K562 (cell line): ENCODE results near the gene TMEM203. TPM values are rescaled to one million over a fixed set of nuclear protein-coding genes. Genes with fewer than 3 reads are reported as not detected.

Experiments
- ARID1B ChIP-seq: fragments of 450-650 bp; IDR thresholded peaks from 2 replicates; pipeline ENCODE4 v1.6.1; 2016; ENCODE audit warnings: antibody characterized with exemption, mild to moderate bottlenecking, inconsistent platforms
- BCOR ChIP-seq: fragments of 450-650 bp; IDR thresholded peaks from 2 replicates; pipeline ENCODE4 v1.6.1; 2016
- CBX8 ChIP-seq: fragments of 200-600 bp; sonication (generic); IDR thresholded peaks from 2 replicates; pipeline ENCODE4 v1.6.1; 2012; ENCODE audit warnings: borderline replicate concordance, mixed run types, low read depth, mild to moderate bottlenecking, moderate library complexity, mixed read lengths, low read length, control low read depth, inconsistent platforms; ENCODE audit not compliant: poor library complexity, severe bottlenecking; ENCODE audit errors: extremely low read depth
- CEBPG ChIP-seq, 3 experiments: fragments of 200-800 bp in 1 of 3; sonication (Bioruptor generic) in 1 of 3; sonication (generic) in 1 of 3; formaldehyde crosslinking in 1 of 3; IDR thresholded peaks in 2 of 3; conservative IDR thresholded peaks in 1 of 3; 2 replicates each; pipeline versions ENCODE4 v1.6.1 to v1.8.0; 2016 to 2022; ENCODE audit warnings: missing compliant biosample characterization in 2 of 3, missing genetic modification characterization in 2 of 3, mild to moderate bottlenecking in 1 of 3, missing genetic modification reagents in 1 of 3
- CGGBP1 ChIP-seq: fragments of 250-450 bp; sonication (Bioruptor Pico); IDR thresholded peaks from 2 replicates; pipeline ENCODE4 v1.9.0; 2021; ENCODE audit warnings: mild to moderate bottlenecking
- ELK1 ChIP-seq: sonication (generic); formaldehyde crosslinking; IDR thresholded peaks from 2 replicates; pipeline ENCODE4 v1.8.1; 2022; ENCODE audit warnings: missing genetic modification reagents
- GABPA ChIP-seq: fragments of 200-800 bp; sonication (Bioruptor generic); conservative IDR thresholded peaks from 2 replicates; pipeline ENCODE4 v1.6.1; 2016; ENCODE audit warnings: low read depth, missing genetic modification characterization, missing compliant biosample characterization
- GABPB1 ChIP-seq: sonication (generic); formaldehyde crosslinking; IDR thresholded peaks from 2 replicates; pipeline ENCODE4 v1.8.0; 2022; ENCODE audit warnings: mild to moderate bottlenecking, missing genetic modification reagents
- HDAC1 ChIP-seq, 2 experiments: fragments of 450-650 bp; IDR thresholded peaks; 2 replicates each; pipeline ENCODE4 v1.6.1; 2016 to 2017; ENCODE audit warnings: inconsistent platforms in 1 of 2, mild to moderate bottlenecking in 1 of 2, moderate library complexity in 1 of 2
- HMG20A ChIP-seq: fragments of 450-650 bp; formaldehyde crosslinking; conservative IDR thresholded peaks from 2 replicates; pipeline ENCODE4 v1.4.0; 2020; ENCODE audit warnings: mild to moderate bottlenecking, mixed read lengths
- PHB ChIP-seq: fragments of 250-450 bp; sonication (Bioruptor Pico); IDR thresholded peaks from 2 replicates; pipeline ENCODE4 v1.5.0; 2021
- RAD51 ChIP-seq: fragments of 450-650 bp; IDR thresholded peaks from 2 replicates; pipeline ENCODE4 v1.7.1; 2016; ENCODE audit warnings: low read depth, mild to moderate bottlenecking, borderline replicate concordance
- SETDB1 ChIP-seq: IDR thresholded peaks from one replicate; pipeline ENCODE4 v1.6.1; 2012; ENCODE audit warnings: low read length, control low read depth, inconsistent platforms
- SNRNP70 ChIP-seq: fragments of 200-400 bp; formaldehyde crosslinking; optimal IDR thresholded peaks from 2 replicates; pipeline ENCODE3; 2017; ENCODE audit warnings: low read depth, low read length
- STAG1 ChIP-seq: sonication (generic); formaldehyde crosslinking; IDR thresholded peaks from 2 replicates; pipeline ENCODE4 v1.5.0; 2020; ENCODE audit warnings: missing genetic modification reagents, borderline replicate concordance
- TCF7 ChIP-seq: sonication (generic); IDR thresholded peaks from 2 replicates; pipeline ENCODE4 v1.6.1; 2016; ENCODE audit warnings: antibody characterized with exemption, borderline replicate concordance
- THRA ChIP-seq: fragments of 450-650 bp; IDR thresholded peaks from 2 replicates; pipeline ENCODE4 v1.6.1; 2017; ENCODE audit warnings: mild to moderate bottlenecking, moderate library complexity
- XRCC3 ChIP-seq: fragments of 450-650 bp; IDR thresholded peaks from 2 replicates; pipeline ENCODE4 v1.6.1; 2017; ENCODE audit warnings: mild to moderate bottlenecking, moderate library complexity
- YY1 ChIP-seq, 3 experiments: IDR thresholded peaks; 2 replicates each; pipeline ENCODE4 v1.6.1; 2011; ENCODE audit warnings: low read length in 2 of 3, mild to moderate bottlenecking in 2 of 3, moderate library complexity in 2 of 3, borderline replicate concordance in 1 of 3, control low read depth in 1 of 3, low read depth in 1 of 3; ENCODE audit not compliant: insufficient read depth in 3 of 3, insufficient replicate concordance in 2 of 3, control insufficient read depth in 1 of 3, insufficient read length in 1 of 3; ENCODE audit errors: extremely low read depth in 1 of 3
- ZBTB9 ChIP-seq: fragments of 450-650 bp; formaldehyde crosslinking; IDR thresholded peaks from 2 replicates; pipeline ENCODE4 v1.4.0; 2020; ENCODE audit warnings: mild to moderate bottlenecking, moderate library complexity
- ZNF586 ChIP-seq: fragments of 450-650 bp; formaldehyde crosslinking; conservative IDR thresholded peaks from 2 replicates; pipeline ENCODE4 v1.4.0; 2020; ENCODE audit warnings: mild to moderate bottlenecking, moderate library complexity
- ZNF77 ChIP-seq: fragments of 250-450 bp; sonication (Bioruptor Pico); IDR thresholded peaks from 2 replicates; pipeline ENCODE4 v1.5.0; 2020
- ZNF778 ChIP-seq: fragments of 450-650 bp; formaldehyde crosslinking; IDR thresholded peaks from 2 replicates; pipeline ENCODE4 v1.4.0; 2020; ENCODE audit warnings: mild to moderate bottlenecking, moderate library complexity
- polyA plus RNA-seq, 8 experiments: library from polyadenylated mRNA; depleted of rRNA in 4 of 8; stranded (reverse) in 5 of 8; unstranded in 3 of 8; fragments of >200 nt; fragmentation: Nextera tagmentation in 2 of 8; fragmentation: Illumina TruSeq in 1 of 8; extraction: Ambion mirVana in 2 of 8; extraction: Trizol in 1 of 8; gene quantifications; 2 replicates each; pipeline versions ENCODE4 v1.2.1 to v1.2.3, GENCODE V29; 2011 to 2014; ENCODE audit warnings: inconsistent platforms in 1 of 8, missing spikeins in 1 of 8
- total RNA-seq, 7 experiments: library from RNA; depleted of rRNA in 6 of 7; stranded (reverse); fragments of >200 nt in 6 of 7; fragmentation: Illumina TruSeq in 2 of 7; extraction: Trizol in 2 of 7; gene quantifications; 2 replicates each; pipeline versions ENCODE4 v1.2.1 to v1.2.3, GENCODE V29; 2011 to 2021; ENCODE audit warnings: low replicate concordance in 1 of 7

The TMEM203 gene
- total and polyA plus RNA-seq, 9 of the 15 experiments (the other 6 are each of a cell fraction or from before 2014, with no cell fraction given), result 8.8 to 59.5 (median 37.6) TPM

GRCh38 chr9:137200311-137201204, 4.9 kb downstream of the TMEM203 start, which contains the start of gene TPRN (continued):
- TF ChIP-seq TCF7, result no peak
- TF ChIP-seq GABPB1, result peak; percentile 84
- no peak for TF ChIP-seq CBX8
- no peak for TF ChIP-seq SETDB1
- no peak for TF ChIP-seq XRCC3
- no peak for TF ChIP-seq CEBPG (CRISPR knock-in tag; IDR thresholded peaks at IDR 0.05)
- TF ChIP-seq CEBPG (tag; conservative IDR thresholded peaks at IDR 0.05 in 1 of 2, IDR thresholded peaks at IDR 0.05 in 1 of 2), result no peak
- peak; percentile 62 to 95 (median 92) for TF ChIP-seq YY1 (IDR thresholded peaks at IDR 0.05; ENCODE audit: borderline replicate concordance in 1 of 3, control insufficient read depth in 1 of 3, extremely low read depth in 1 of 3, insufficient read depth in 3 of 3, insufficient read length in 1 of 3, insufficient replicate concordance in 2 of 3, low read depth in 1 of 3, low read length in 2 of 3)
- no peak for TF ChIP-seq CGGBP1 (CRISPR knock-in tag)
- TF ChIP-seq SNRNP70, result no peak
- TF ChIP-seq RAD51, result no peak
- no peak for TF ChIP-seq ZNF586
- TF ChIP-seq HMG20A (CRISPR knock-in tag), result no peak
- peak in 1 of 2 experiments; percentile 85; a peak in 2 of 4 replicates for TF ChIP-seq HDAC1 (IDR thresholded peaks at IDR 0.05)
- TF ChIP-seq BCOR, result no peak
- no peak for TF ChIP-seq THRA
- TF ChIP-seq ZBTB9 (CRISPR knock-in tag), result peak; percentile 84; the same call in 1 of the 2 replicates
- TF ChIP-seq ELK1 (CRISPR knock-in tag), result no peak
- peak; percentile 84 for TF ChIP-seq GABPA (tag)
- TF ChIP-seq STAG1 (CRISPR knock-in tag), result no peak
- TF ChIP-seq ZNF778 (CRISPR knock-in tag), result no peak
- no peak for TF ChIP-seq ZNF77
- TF ChIP-seq PHB (CRISPR knock-in tag), result no peak
- TF ChIP-seq ARID1B, result no peak
